ENCODE results near the gene ATG4A. TPM values are rescaled to one million over a fixed set of nuclear protein-coding genes. Genes with fewer than 3 reads are reported as not detected.

Gene ATG4A
- total RNA-seq, 2 donors from 2014 or later, result 4.3 to 4.4 TPM

GRCh38 chrX:108088511-108088910 lies 3.1 kb upstream of the ATG4A start:
- no peaks in the 10 kb centered on the region for H3K9me3 ChIP-seq (ENCODE audit: control insufficient read depth, low read length)
- Mint-ChIP-seq H3K4me3 (no peak overlapping the region), H3K36me3 (ENCODE audit: low read depth) (peaks cover 25% of the 10 kb centered on the region), H3K27ac (no peak overlapping the region), H3K9me3 (no peaks in the 10 kb centered on the region), H3K4me1 (peaks cover 4% of the 10 kb centered on the region), H3K27me3 (ENCODE audit: insufficient read depth) (no peaks in the 10 kb centered on the region)
- no peak overlapping the region for H3K27ac ChIP-seq (ENCODE audit: low read depth, low read length)
- no peak overlapping the region for H3K4me3 ChIP-seq (ENCODE audit: low read length)
- DNase-seq, result no peak
- peaks cover 26% of the 10 kb centered on the region for H3K36me3 ChIP-seq (ENCODE audit: control insufficient read depth, insufficient read depth, low read length)
- TF ChIP-seq CTCF (conservative IDR thresholded peaks at IDR 0.05), result no peak
- no peak overlapping the region for H3K9ac ChIP-seq (ENCODE audit: extremely low read depth, low read length, poor library complexity, severe bottlenecking)
- no peaks in the 10 kb centered on the region for H3K27me3 ChIP-seq (ENCODE audit: control insufficient read depth, insufficient read depth, low read length, poor library complexity, severe bottlenecking)
- WGBS, 2 experiments (ENCODE audit: insufficient coverage in 1 of 2, insufficient read length in 1 of 2), result 100% methylated on average over 1 of the region's 1 CpG; no CpG with 5 or more reads in 1 of the 2 experiments
- no peaks in the 10 kb centered on the region for H3K4me1 ChIP-seq (ENCODE audit: control insufficient read depth, insufficient read depth, low read length)

GRCh38 chrX:108090491-108091263 lies 901 bp upstream of the ATG4A start:
- no peaks in the 10 kb centered on the region for H3K27me3 Mint-ChIP-seq (ENCODE audit: insufficient read depth)
- peaks cover 17% of the 10 kb centered on the region for H3K36me3 Mint-ChIP-seq (ENCODE audit: low read depth)
- H3K27ac ChIP-seq (ENCODE audit: low read depth, low read length), result no peak overlapping the region
- no peak for TF ChIP-seq CTCF (conservative IDR thresholded peaks at IDR 0.05)
- no peaks in the 10 kb centered on the region for H3K9me3 ChIP-seq (ENCODE audit: control insufficient read depth, low read length)
- no peak for DNase-seq
- peaks cover 14% of the 10 kb centered on the region for H3K36me3 ChIP-seq (ENCODE audit: control insufficient read depth, insufficient read depth, low read length)
- H3K9ac ChIP-seq (ENCODE audit: extremely low read depth, low read length, poor library complexity, severe bottlenecking), result peak overlapping the region; percentile 89
- no peaks in the 10 kb centered on the region for H3K9me3 Mint-ChIP-seq
- WGBS, 2 experiments (ENCODE audit: insufficient coverage in 1 of 2, insufficient read length in 1 of 2), result 9 to 13% methylated on average over 6 to 16 of the region's 20 CpGs
- no peaks in the 10 kb centered on the region for H3K27me3 ChIP-seq (ENCODE audit: control insufficient read depth, insufficient read depth, low read length, poor library complexity, severe bottlenecking)
- peak overlapping the region; percentile 94 for H3K4me3 ChIP-seq (ENCODE audit: low read length)
- H3K4me3 Mint-ChIP-seq, result no peak overlapping the region
- peaks cover 4% of the 10 kb centered on the region for H3K4me1 Mint-ChIP-seq
- no peak overlapping the region for H3K27ac Mint-ChIP-seq
- H3K4me1 ChIP-seq (ENCODE audit: control insufficient read depth, insufficient read depth, low read length), result no peaks in the 10 kb centered on the region

- no peak overlapping the region for H3K27ac ChIP-seq (ENCODE audit: low read depth, low read length)
- no peaks in the 10 kb centered on the region for H3K4me1 ChIP-seq (ENCODE audit: control insufficient read depth, insufficient read depth, low read length)
- H3K9me3 ChIP-seq (ENCODE audit: control insufficient read depth, low read length), result no peaks in the 10 kb centered on the region
- H3K36me3 Mint-ChIP-seq (ENCODE audit: low read depth), result peaks cover 12% of the 10 kb centered on the region
- no peaks in the 10 kb centered on the region for H3K27me3 Mint-ChIP-seq (ENCODE audit: insufficient read depth)
- no peak overlapping the region for H3K27ac Mint-ChIP-seq
- H3K4me3 Mint-ChIP-seq, result no peak overlapping the region
- peaks cover 11% of the 10 kb centered on the region for H3K36me3 ChIP-seq (ENCODE audit: control insufficient read depth, insufficient read depth, low read length)
- H3K27me3 ChIP-seq (ENCODE audit: control insufficient read depth, insufficient read depth, low read length, poor library complexity, severe bottlenecking), result no peaks in the 10 kb centered on the region
- peaks cover 4% of the 10 kb centered on the region for H3K4me1 Mint-ChIP-seq
- no peaks in the 10 kb centered on the region for H3K9me3 Mint-ChIP-seq
- WGBS, 2 experiments (ENCODE audit: insufficient coverage in 1 of 2, insufficient read length in 1 of 2), result 8% methylated on average over 14 of the region's 15 CpGs; no CpG with 5 or more reads in 1 of the 2 experiments
- DNase-seq, result no peak
- peak overlapping the region; percentile 94 for H3K4me3 ChIP-seq (ENCODE audit: low read length)
- no peak for TF ChIP-seq CTCF (conservative IDR thresholded peaks at IDR 0.05)
- no peak overlapping the region for H3K9ac ChIP-seq (ENCODE audit: extremely low read depth, low read length, poor library complexity, severe bottlenecking)
These were observed 307 bp downstream of the ATG4A start for GRCh38 chrX:108091878-108092291.

All from endodermal cell (in vitro differentiated cells).